B cell (primary cell): ENCODE data around the gene MYD88. TPM values are rescaled to one million over a fixed set of nuclear protein-coding genes. Genes with fewer than 3 reads are reported as not detected.

Experiments
- ATAC-seq: fragments of 200-7000 bp; cut with Tn5 transposase; one replicate; pipeline ENCODE4 v1.10.0; 2021; ENCODE audit warnings: low read depth, mild to moderate bottlenecking, moderate number of reproducible peaks, moderate library complexity
- CTCF ChIA-PET: fragments of 350-600 bp; sonication (Branson Sonifier 250); formaldehyde crosslinking; loops from one replicate; lab custom pipeline; 2021; ENCODE audit warnings: antibody characterized with exemption, inconsistent platforms; lab: Charles Lee
- POLR2A ChIA-PET: fragments of 350-600 bp; sonication (Branson Sonifier 250); formaldehyde crosslinking; loops from one replicate; lab custom pipeline; 2021; ENCODE audit warnings: antibody characterized with exemption; lab: Charles Lee
- DNase-seq: peaks from one replicate; pipeline ENCODE4 v3.0.0; 2013
- H2AFZ ChIP-seq: 2 replicates; pipeline ENCODE4 v1.6.1; 2012; ENCODE audit warnings: mild to moderate bottlenecking, low read depth, low read length; ENCODE audit not compliant: insufficient read depth, poor library complexity, severe bottlenecking
- H3K27ac ChIP-seq, 2 donors: 1 replicate in 1 of 2; 2 replicates in 1 of 2; pipeline ENCODE4 v1.5.1; 2012 to 2013; ENCODE audit warnings: low read length in 2 of 2, mild to moderate bottlenecking in 2 of 2, moderate library complexity in 1 of 2
- H3K27me3 ChIP-seq, 4 experiments: fragments of 200-600 bp in 1 of 4; sonication (generic) in 1 of 4; replicated peaks in 1 of 4; 1 replicate in 2 of 4; 2 replicates in 2 of 4; pipeline versions ENCODE4 v1.6.1 to v1.7.0; 2013 to 2016; ENCODE audit warnings: low read length in 3 of 4, mild to moderate bottlenecking in 2 of 4, mixed read lengths in 1 of 4, moderate library complexity in 1 of 4; ENCODE audit not compliant: insufficient read depth in 4 of 4, control insufficient read depth in 3 of 4; ENCODE audit errors: control extremely low read depth in 1 of 4
- H3K36me3 ChIP-seq, 2 experiments: replicated peaks in 1 of 2; 1 replicate in 1 of 2; 2 replicates in 1 of 2; pipeline versions ENCODE4 v1.6.1 to v1.7.1; 2013; ENCODE audit warnings: low read length in 1 of 2; ENCODE audit not compliant: insufficient read depth in 2 of 2, control insufficient read depth in 1 of 2; ENCODE audit errors: control extremely low read depth in 1 of 2, extremely low read depth in 1 of 2
- H3K4me1 ChIP-seq, 2 donors: fragments of 200-600 bp in 1 of 2; sonication (generic) in 1 of 2; 1 replicate in 1 of 2; 2 replicates in 1 of 2; pipeline versions ENCODE4 v1.5.1 to v1.6.1; 2013 to 2017; ENCODE audit warnings: low read length in 2 of 2; ENCODE audit not compliant: control insufficient read depth in 2 of 2, insufficient read depth in 2 of 2
- H3K4me2 ChIP-seq: replicated peaks from 2 replicates; pipeline ENCODE3; 2012; ENCODE audit warnings: mild to moderate bottlenecking, low read depth, low read length; ENCODE audit not compliant: poor library complexity, severe bottlenecking
- H3K4me3 ChIP-seq, 5 experiments: fragments of 200-600 bp in 1 of 5; sonication (generic) in 1 of 5; 1 replicate in 3 of 5; 2 replicates in 2 of 5; pipeline versions ENCODE4 v1.5.1 to v1.7.0; 2011 to 2016; ENCODE audit warnings: low read length in 4 of 5, mild to moderate bottlenecking in 4 of 5, low read depth in 2 of 5, control low read depth in 1 of 5, moderate library complexity in 1 of 5; ENCODE audit not compliant: insufficient read depth in 1 of 5; ENCODE audit errors: control extremely low read depth in 1 of 5, extremely low read depth in 1 of 5
- H3K79me2 ChIP-seq: fragments of 200-600 bp; sonication (generic); one replicate; pipeline ENCODE4 v1.6.0; 2016; ENCODE audit warnings: low read length; ENCODE audit not compliant: control insufficient read depth, insufficient read depth
- H3K9ac ChIP-seq: fragments of 200-600 bp; sonication (generic); 2 replicates; pipeline ENCODE4 v1.6.1; 2017; ENCODE audit warnings: mild to moderate bottlenecking, low read length, moderate library complexity
- H3K9me3 ChIP-seq, 3 donors: one replicate each; pipeline versions ENCODE4 v1.6.1 to v1.7.1; 2013; ENCODE audit warnings: low read length in 2 of 3; ENCODE audit not compliant: control insufficient read depth in 2 of 3, insufficient read depth in 1 of 3; ENCODE audit errors: control extremely low read depth in 1 of 3
- H4K20me1 ChIP-seq: 2 replicates; pipeline ENCODE4 v1.6.0; 2012; ENCODE audit warnings: mild to moderate bottlenecking, low read length; ENCODE audit not compliant: insufficient read depth, control insufficient read depth, poor library complexity, severe bottlenecking
- H3K27ac Mint-ChIP-seq: one replicate; pipeline ENCODE4 v1.8.0; 2021; ENCODE audit warnings: mixed read lengths
- H3K27me3 Mint-ChIP-seq: one replicate; pipeline ENCODE4 v1.8.0; 2021; ENCODE audit warnings: mixed read lengths
- H3K4me1 Mint-ChIP-seq: one replicate; pipeline ENCODE4 v1.8.0; 2021; ENCODE audit warnings: mixed read lengths
- H3K4me3 Mint-ChIP-seq: one replicate; pipeline ENCODE4 v1.8.0; 2021; ENCODE audit warnings: mixed read lengths
- H3K9me3 Mint-ChIP-seq: one replicate; pipeline ENCODE4 v1.8.0; 2022; ENCODE audit warnings: mixed read lengths; ENCODE audit not compliant: insufficient read depth
- EZH2 ChIP-seq: IDR thresholded peaks from 2 replicates; pipeline ENCODE4 v1.6.1; 2012; ENCODE audit warnings: borderline replicate concordance, low read depth, mild to moderate bottlenecking, moderate library complexity, low read length; ENCODE audit not compliant: insufficient read depth, poor library complexity, severe bottlenecking
- WGBS: methylation state at CpG from one replicate; pipeline ENCODE4 v1.1.5; 2013; ENCODE audit warnings: missing lambda C conversion rate; ENCODE audit not compliant: insufficient coverage; 5-methylcytosine and 5-hydroxymethylcytosine counted together
- intact Hi-C: fragments of 100-400 bp; cut with micrococcal nuclease; formaldehyde crosslinking; loops from one replicate; pipeline ENCODE4 v1.10.0; 2022
- polyA plus RNA-seq: library from polyadenylated mRNA; depleted of rRNA; stranded (reverse); fragments of >200 nt; gene quantifications from 2 replicates; pipeline ENCODE4 v1.2.3, GENCODE V29; 2012
- total RNA-seq, 2 donors: library from RNA; stranded (reverse); fragments of 120-200 nt in 1 of 2; gene quantifications; 1 replicate in 1 of 2; 2 replicates in 1 of 2; pipeline versions ENCODE4 v1.2.3 to v1.2.4, GENCODE V29; 2013 to 2022
- TF ChIP-seq, protein P1 (sequence below): fragments of 200-600 bp; IDR thresholded peaks from one replicate; pipeline ENCODE4 v1.8.0; 2022; ENCODE audit warnings: antibody characterized with exemption, mild to moderate bottlenecking

The MYD88 gene
- total and polyA plus RNA-seq, 2 donors (not counting 1 experiment from before 2014, with no cell fraction given) = 48.0 to 52.3 TPM

DNA sequence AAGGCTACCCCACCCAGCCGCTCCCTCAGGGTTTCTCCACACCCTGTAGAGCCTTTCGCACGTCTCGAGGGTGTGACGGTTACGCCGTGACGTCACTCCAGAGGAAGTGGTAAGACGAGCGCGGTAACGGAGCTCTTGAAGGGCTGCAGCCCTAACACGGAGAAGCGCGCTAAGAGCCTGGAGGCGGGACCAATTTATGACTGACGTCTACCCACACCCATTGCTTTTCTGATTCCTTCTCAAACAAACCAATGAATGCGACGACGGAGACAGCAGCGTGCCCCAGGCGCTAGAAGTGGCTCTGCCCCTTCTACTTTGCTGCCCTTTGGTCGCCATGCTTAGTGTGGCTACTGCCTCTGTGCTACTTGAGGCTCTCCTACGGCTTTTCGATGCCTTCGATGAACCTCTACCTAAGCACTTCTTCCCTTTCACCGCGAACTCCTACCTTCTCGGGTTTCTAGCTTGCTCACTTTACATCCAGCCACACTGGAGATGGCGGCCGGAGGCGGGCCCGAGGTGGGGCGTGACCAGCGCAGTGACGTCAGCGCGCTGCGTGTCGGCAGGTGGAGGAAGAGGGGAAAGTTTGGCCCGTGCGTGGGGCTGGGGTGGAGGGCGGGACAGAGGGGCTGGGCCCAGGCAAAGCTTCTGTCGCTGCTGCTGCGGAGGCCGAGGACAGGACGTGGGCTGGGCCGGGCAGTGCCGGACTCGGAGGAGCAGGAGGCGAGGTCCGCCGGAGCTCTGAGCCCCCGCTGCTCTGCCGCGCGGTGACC, 26.7 kb downstream of the MYD88 start, which contains the start of gene OXSR1:
TSS of gene OXSR1 (plus strand) at position 586 of the 770 bp plus-strand sequence. CDS start 340 bp downstream, outside the sequence.
- H3K4me3 ChIP-seq = peak within 1 kb of the TSS; percentile 64 to 97 (median 85)
- Mint-ChIP-seq H3K27ac (peak within 1 kb of the TSS; percentile 100), H3K9me3 (no peaks in the 10 kb centered on the region), H3K4me1 (peaks cover 50% of the 10 kb centered on the region), H3K27me3 (no peaks in the 10 kb centered on the region), H3K4me3 (peak within 1 kb of the TSS; percentile 94)
- no peaks in the 10 kb centered on the region for H3K27me3 ChIP-seq
- peak within 1 kb of the TSS; percentile 98 to 100 for H3K27ac ChIP-seq
- H3K4me2 ChIP-seq = peak within 1 kb of the TSS; percentile 93
- intact Hi-C loops = loop anchor here (1.0 to 10.0 kb wide), 4 partner anchors 28 to 1242 kb away; partner anchors contain the start of genes ACAA1, RPSA, SCN11A and WDR48
- DNase-seq = peak; percentile 99
- under 1% methylated on average over 53 of the region's 57 CpGs for WGBS
- H3K79me2 ChIP-seq = peaks cover 47% of the 10 kb centered on the region
- H4K20me1 ChIP-seq = peaks cover 25% of the 10 kb centered on the region
- H3K36me3 ChIP-seq = no peaks in the 10 kb centered on the region
- TF ChIP-seq EZH2 = no peak
- TF ChIP-seq, protein P1, sequence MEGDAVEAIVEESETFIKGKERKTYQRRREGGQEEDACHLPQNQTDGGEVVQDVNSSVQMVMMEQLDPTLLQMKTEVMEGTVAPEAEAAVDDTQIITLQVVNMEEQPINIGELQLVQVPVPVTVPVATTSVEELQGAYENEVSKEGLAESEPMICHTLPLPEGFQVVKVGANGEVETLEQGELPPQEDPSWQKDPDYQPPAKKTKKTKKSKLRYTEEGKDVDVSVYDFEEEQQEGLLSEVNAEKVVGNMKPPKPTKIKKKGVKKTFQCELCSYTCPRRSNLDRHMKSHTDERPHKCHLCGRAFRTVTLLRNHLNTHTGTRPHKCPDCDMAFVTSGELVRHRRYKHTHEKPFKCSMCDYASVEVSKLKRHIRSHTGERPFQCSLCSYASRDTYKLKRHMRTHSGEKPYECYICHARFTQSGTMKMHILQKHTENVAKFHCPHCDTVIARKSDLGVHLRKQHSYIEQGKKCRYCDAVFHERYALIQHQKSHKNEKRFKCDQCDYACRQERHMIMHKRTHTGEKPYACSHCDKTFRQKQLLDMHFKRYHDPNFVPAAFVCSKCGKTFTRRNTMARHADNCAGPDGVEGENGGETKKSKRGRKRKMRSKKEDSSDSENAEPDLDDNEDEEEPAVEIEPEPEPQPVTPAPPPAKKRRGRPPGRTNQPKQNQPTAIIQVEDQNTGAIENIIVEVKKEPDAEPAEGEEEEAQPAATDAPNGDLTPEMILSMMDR = no peak
- peaks cover 21 to 28% of the 10 kb centered on the region in 2 donors for H3K4me1 ChIP-seq
- peak within 1 kb of the TSS; percentile 74 for H2AFZ ChIP-seq
- ChIA-PET POLR2A (interaction anchor here (0.7 to 4.9 kb wide), 6 partner anchors 16 to 1172 kb away, joined by 3 to 75 read pairs (median 4); partner anchors contain the start of genes ACAA1, EPM2AIP1, MLH1 and MYD88), CTCF (interaction anchor here (0.6 to 4.3 kb wide), 15 partner anchors 10 to 490 kb away, joined by 3 to 41 read pairs (median 4); partner anchors contain the start of genes ACAA1 and MYD88)
- peak; percentile 89 for ATAC-seq
- no peaks in the 10 kb centered on the region for H3K9me3 ChIP-seq
- peak within 1 kb of the TSS; percentile 84 for H3K9ac ChIP-seq
